NCI-H146 treated with DMSO at 0.1 percent for 48 hours (cell line): ENCODE results near the gene KCNJ16.
A peak's percentile ranks its signal among the peaks of the same experiment; 100 is the strongest.

ENCODE experiments used
- DNase-seq: peaks from one replicate; lab custom pipeline; 2025; ENCODE audit not compliant: unreplicated experiment; lab: John Stamatoyannopoulos, UW

KCNJ16 gene

DNA sequence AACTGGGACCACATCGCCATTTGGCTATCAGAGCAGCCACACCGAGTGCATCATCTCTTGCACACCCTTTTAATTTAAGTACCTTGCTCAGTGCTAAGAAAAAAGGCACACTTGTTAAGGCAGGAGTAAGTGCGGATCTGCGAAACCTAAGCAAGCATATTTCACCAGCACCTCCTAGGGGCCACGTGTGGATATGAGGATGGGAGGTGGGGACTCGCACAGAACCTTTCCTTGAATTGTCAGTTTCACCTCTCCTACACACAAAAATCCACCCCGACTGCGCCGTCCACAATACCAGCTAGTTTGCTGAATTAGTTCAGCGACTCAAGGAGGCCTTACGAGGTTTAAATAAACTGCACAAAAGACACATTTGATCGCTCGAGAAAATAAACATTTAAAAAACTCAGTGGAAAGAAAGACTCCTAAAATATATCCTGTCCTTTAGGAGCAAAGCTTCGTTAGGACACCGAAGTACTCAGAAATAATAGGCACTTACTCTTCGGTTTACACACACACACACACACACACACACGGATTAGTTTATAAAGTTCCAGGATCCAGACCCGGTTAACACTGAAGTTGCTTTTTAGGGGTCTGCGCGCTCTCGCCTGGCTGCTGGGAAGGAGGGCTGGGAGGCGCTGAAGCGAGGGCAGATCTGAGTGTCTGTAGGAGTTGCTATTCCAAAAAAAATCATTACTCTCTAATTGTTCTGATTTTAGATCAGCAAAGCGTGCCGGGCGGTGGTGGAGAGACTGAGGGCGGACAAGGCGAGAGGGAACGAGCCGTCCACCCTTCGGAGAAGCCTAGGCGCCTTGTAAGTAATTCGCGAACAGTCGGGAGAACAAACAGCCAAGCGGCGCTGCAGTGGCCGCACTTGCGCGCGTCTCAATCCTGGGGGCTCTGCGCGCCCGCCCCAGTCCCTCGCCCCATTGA, 93.3 kb downstream of the KCNJ16 start:
- DNase-seq = no peak

DNA sequence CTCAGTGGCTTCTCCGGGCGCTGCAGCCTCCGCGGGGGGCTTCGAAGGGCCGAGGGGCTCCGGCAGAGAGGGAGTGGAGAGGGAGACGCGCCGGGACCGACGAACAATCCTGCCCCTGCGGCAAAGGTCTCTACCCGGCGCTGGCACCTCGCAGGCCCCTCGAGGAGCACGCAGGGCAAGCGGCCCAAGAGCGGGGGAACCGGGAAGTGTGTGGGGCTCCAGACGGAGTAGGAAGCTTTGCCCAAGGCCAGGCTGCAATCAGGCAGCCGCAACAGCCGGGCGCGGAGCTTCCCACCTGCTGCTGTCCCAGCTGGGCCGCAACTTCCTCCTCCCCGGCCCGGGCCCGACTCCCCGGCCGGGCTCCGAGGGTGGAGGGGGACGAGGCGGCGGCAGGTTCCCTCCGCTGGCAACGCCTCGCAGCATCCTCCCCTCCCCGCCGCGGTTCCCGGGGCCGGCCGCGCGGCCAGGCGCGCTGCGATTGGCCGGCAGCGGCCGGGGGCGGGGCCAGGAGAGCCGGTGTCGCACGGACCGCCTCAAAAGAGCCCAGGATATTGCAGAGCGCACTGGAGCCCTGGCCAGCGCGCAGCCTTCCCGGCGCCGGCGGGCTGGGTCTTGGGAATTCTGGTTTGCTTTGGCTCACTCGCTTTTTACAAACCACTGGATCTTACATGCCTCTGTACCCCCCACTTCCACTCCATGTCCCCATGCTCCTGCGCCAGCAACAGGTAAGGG, 94.1 kb downstream of the KCNJ16 start, which contains the start of gene KCNJ2:
Gene KCNJ2 (plus strand): TSS at position 556 of the 732 bp plus-strand sequence. CDS start 5,508 bp downstream, outside the sequence.
- DNase-seq = peak; percentile 31

DNA sequence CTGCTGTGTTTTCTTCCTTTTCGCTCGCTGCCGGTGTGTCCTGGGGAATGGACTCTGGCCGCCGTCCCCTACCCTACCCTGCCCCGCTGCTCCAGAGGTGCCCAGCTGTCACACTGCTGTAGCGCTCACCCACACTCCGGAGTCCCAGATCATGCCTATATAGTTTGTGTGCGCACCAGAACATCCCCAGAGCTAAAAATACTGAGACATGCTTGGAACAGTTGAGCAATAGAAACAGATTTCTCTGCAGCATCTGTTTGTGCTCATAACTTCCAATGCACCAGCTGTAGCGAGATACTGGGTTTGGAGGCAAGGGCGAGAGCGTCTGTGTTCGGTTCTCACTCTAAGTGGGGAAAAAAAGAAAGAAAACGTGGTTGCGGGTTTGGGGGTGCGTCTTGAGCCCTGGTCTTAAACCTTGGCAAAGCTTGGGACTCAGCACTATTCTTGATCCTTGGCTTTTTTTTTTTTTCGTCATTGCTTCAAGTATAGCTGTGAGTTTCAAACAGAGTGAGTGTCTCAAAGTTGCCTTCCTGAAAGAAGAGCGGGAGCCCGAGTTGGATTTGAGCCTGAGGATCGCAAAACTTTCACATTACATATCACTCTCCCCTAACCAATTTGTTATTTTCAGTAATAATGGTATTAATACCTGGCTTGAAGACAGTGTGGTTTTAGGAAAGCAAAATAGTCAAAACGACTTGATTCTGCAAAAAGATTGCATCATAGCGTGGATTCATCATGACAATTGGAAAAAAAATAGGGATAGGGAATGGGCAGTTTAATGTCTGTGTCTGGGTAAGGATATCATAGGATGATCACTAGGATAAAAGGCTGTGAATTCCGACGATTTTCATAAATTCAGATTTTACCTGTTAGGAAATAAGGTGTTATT, 94.9 kb downstream of the KCNJ16 start:
- no peak for DNase-seq

DNA sequence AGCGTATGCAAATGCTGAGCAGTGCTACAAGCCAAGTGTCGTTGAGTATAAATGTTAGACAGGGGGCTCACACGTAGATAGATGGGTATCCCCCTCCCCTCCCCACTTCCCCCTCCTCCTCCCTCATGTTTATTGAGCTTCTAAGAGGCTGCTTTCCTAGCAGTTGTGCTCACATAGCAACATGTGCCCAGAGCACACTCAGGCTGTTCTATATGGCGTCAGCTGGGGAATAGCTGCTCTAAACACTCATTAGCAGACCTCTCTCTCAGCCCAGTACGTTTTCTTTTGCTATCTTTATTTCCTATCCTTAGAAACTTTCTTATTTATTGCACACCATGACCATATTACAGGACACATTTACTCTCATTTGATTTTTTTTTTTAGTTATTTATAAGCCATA, 96.1 kb downstream of the KCNJ16 start:
- no peak for DNase-seq

DNA sequence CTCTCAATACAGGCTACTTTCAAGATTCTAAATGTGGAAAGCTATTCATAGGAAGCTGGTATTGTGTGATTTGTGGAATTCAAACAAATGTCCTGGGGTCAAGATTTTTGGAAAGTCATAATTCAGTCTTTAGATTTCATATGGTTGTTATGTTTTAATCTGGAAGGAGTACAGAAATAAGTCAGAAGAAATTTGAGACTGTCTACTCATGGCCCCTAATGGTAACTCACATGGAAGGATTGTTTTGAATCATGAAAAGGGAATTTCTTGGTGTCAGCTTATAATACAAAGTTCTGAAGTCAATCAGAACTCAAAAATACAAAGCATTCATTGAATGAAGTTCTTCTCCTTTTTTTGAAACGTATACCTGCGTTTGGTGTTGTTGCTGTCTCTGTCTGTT, 97.4 kb downstream of the KCNJ16 start:
- DNase-seq = no peak

DNA sequence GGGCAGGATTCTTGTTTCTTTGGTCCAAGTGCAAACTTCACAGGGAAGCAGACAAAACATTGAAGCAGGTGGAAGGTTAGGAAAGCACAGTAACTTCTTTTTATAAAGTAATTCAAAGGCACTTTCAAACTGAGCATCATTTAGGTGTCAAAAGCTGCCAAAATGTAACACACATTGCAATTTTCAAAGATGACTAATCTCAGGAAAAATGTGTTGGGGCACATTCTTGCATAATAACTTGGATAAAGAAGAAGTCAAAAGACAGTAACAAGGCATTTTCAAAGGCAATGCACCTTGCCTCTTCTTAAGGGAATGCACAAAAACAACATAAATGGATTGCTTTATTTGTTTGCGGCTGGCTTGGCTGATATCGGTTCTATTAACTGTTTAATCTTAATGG, 97.9 kb downstream of the KCNJ16 start:
- DNase-seq = no peak

DNA sequence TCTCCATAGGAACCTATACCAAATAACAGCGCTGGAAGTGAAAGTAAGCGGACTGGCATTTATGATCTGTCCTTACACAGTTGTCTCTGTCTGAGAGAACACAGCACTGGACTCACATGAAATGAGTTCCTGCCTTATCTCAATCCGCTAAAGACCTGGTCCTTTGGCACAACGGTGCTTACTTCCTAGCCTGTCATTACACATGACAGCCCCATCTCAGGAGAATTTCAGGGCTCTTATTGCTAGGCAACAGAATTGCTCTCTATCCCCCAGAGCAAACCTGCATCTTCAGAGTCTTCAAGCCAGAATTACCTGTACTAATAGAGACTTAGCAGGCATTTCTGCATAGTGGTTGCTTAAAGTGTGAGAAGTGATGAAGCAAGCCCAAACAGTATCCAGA, 98.7 kb downstream of the KCNJ16 start:
- no peak for DNase-seq

DNA sequence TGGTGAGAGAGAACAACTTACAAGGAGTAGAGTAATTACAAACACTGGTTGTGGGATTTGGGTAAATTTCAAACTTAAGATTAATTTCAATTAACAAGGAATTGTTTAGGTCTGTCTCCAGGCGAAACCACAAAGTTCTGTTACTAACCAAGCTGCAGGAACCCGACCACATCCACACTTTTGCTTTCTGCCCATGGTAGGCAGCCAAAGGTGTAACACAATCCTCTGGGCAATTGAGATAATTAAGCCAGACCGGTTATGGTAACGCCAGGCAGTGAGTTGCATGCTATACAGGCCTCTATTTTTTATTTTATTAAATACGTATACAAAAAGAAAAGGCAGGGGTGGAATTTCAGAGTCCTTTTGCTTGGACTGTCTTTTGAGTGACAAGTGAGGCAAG, 106.4 kb downstream of the KCNJ16 start:
- DNase-seq = no peak

DNA sequence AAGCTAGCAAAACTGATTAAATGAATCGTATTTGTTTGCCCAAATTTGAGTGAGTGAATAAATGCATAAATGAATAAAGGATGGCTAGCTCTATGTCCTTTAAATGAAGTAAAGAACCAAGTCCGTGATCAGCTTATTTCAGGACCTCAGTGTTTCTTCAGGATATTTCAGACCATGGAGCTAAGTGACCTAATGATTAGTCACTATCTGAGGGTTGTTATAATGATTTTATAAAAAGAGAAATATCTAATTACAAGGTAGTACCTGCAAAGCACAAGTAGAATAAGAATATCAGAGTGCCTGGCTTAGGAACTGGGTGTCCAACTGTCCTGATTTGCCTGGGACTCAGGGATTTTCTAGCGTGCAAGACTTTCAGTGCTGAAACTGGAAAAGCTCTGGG, 106.8 kb downstream of the KCNJ16 start:
- DNase-seq = no peak

DNA sequence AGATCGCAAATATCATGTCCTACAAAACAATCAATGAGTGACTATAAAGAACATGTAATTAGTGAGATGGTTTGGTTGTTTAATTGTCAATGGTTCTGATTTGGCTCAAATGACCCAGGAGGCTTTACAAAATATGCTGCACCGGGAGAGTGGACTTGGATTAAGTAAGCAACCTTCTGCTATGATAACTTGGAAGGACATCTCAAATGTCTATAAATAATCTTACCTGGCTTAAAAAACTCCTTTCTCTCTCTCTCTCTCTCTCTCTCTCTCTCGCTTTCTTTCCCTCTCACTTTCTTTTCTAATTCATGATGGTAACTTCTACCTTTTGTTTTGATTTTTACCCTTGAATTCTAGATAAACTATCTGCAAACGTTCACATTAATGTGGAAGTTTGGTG, 108.5 kb downstream of the KCNJ16 start:
- DNase-seq = no peak

DNA sequence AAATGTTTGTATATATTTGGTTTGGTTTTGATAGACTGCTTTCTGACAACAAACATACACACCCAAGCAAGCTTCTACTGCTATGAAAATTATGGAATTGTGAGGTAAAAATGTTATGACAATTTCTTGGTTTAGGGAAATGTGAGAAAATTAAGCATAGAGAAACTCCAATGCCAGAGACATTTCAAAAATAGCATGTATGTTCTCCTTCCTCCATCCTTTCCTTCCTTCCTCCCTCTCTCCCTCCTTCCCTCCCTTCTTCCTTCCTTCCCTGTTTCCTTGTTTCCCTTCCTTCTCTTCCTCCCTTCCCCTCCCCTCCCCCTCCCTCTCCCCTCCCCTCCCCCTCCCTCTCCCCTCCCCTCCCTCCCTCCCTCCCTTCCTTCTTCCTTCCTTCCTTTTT, 109.2 kb downstream of the KCNJ16 start:
- DNase-seq = no peak

DNA sequence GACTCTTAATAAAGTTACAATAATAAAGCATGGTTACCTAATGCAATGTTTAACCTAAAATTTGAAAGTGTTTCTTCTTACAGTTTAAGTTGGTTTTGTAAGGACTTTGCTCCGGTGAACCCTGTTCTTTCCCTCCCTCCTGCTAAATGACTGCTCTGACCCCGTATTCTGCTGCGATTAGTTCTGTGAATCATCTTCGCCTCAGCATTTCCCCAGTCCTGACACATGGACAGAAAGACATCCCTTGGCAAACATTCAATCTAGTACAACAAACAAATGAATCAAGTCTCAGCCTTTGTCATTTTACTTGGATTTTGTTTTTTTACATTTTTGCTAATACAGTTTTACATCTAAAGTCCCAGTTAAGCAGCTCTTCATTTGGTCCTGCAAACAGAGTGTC, 109.7 kb downstream of the KCNJ16 start:
- no peak for DNase-seq
